Kidney epithelial cell (primary cell): ENCODE results near the gene CEP152. TPM values are rescaled to one million over a fixed set of nuclear protein-coding genes. Genes with fewer than 3 reads are reported as not detected.
"Not testable (repeated sequence)": the region's sequence is repeated elsewhere in the genome, so short reads cannot be mapped to it uniquely, and the experiment has no call there.

Experiments used
- DNase-seq: peaks from one replicate; pipeline ENCODE4 v3.0.0-alpha.2; 2010; ENCODE audit warnings: low read depth
- H3K27me3 ChIP-seq: 2 replicates; pipeline ENCODE4 v1.6.0; 2011; ENCODE audit warnings: low read length; ENCODE audit not compliant: control insufficient read depth, insufficient read depth
- H3K36me3 ChIP-seq: 2 replicates; pipeline ENCODE4 v1.5.1; 2011; ENCODE audit warnings: low read length; ENCODE audit not compliant: control insufficient read depth, insufficient read depth
- H3K4me3 ChIP-seq: 2 replicates; pipeline ENCODE4 v1.5.1; 2011; ENCODE audit warnings: low read depth, mild to moderate bottlenecking, control low read depth, low read length
- CTCF ChIP-seq: IDR thresholded peaks from 2 replicates; pipeline ENCODE4 v1.5.1; 2011; ENCODE audit warnings: mild to moderate bottlenecking, moderate library complexity, low read length, control low read depth, inconsistent platforms; ENCODE audit not compliant: insufficient read depth, poor library complexity, severe bottlenecking
- total RNA-seq: library from RNA; depleted of rRNA; stranded (reverse); fragments of >200 nt; gene quantifications from 2 replicates; pipeline ENCODE4 v1.2.3, GENCODE V29; 2015

CEP152 gene
- total RNA-seq, 1 donor from 2014 or later, result 3.2 TPM

- Histone ChIP-seq H3K36me3 (no peaks in the 10 kb centered on the region), H3K4me3 (no peak overlapping the region), H3K27me3 (no peaks in the 10 kb centered on the region)
- no peak for TF ChIP-seq CTCF
- DNase-seq, result no peak
Measured at GRCh38 chr15:48795901-48796300, 15.0 kb downstream of the CEP152 start.

GRCh38 chr15:48794697-48795134 is 16.2 kb downstream of the CEP152 start:
- no peak for DNase-seq
- no peak for TF ChIP-seq CTCF
- no peaks in the 10 kb centered on the region for H3K27me3 ChIP-seq
- H3K4me3 ChIP-seq, result no peak overlapping the region
- H3K36me3 ChIP-seq, result no peaks in the 10 kb centered on the region

- TF ChIP-seq CTCF, result no peak
- no peak for DNase-seq
- H3K4me3 ChIP-seq, result no peak overlapping the region
- H3K27me3 ChIP-seq, result no peaks in the 10 kb centered on the region
- no peaks in the 10 kb centered on the region for H3K36me3 ChIP-seq
Measured at GRCh38 chr15:48792408-48792807, 18.5 kb downstream of the CEP152 start.

- H3K27me3 ChIP-seq, H3K4me3 ChIP-seq, DNase-seq, H3K36me3 ChIP-seq: not testable (repeated sequence)
Measured at GRCh38 chr15:48790466-48791115, 20.3 kb downstream of the CEP152 start.

- DNase-seq, result no peak
- Histone ChIP-seq H3K4me3 (no peak overlapping the region), H3K36me3 (no peaks in the 10 kb centered on the region), H3K27me3 (no peaks in the 10 kb centered on the region)
- TF ChIP-seq CTCF, result no peak
Measured at GRCh38 chr15:48785712-48786111, 25.2 kb downstream of the CEP152 start.

GRCh38 chr15:48785195-48785594 is 25.7 kb downstream of the CEP152 start:
- no peak overlapping the region for H3K4me3 ChIP-seq
- no peak for DNase-seq
- H3K36me3 ChIP-seq, result no peaks in the 10 kb centered on the region
- H3K27me3 ChIP-seq, result no peaks in the 10 kb centered on the region
- TF ChIP-seq CTCF, result no peak
